NCI-H510A treated with DMSO at 0.1 percent for 48 hours (cell line): Measurements from ENCODE around the gene RAB3A.
"Not testable (repeated sequence)": the region's sequence is repeated elsewhere in the genome, so short reads cannot be mapped to it uniquely, and the experiment has no call there.

Experiments used
- DNase-seq: peaks from one replicate; lab custom pipeline; 2025; lab: John Stamatoyannopoulos, UW

The RAB3A gene

DNA sequence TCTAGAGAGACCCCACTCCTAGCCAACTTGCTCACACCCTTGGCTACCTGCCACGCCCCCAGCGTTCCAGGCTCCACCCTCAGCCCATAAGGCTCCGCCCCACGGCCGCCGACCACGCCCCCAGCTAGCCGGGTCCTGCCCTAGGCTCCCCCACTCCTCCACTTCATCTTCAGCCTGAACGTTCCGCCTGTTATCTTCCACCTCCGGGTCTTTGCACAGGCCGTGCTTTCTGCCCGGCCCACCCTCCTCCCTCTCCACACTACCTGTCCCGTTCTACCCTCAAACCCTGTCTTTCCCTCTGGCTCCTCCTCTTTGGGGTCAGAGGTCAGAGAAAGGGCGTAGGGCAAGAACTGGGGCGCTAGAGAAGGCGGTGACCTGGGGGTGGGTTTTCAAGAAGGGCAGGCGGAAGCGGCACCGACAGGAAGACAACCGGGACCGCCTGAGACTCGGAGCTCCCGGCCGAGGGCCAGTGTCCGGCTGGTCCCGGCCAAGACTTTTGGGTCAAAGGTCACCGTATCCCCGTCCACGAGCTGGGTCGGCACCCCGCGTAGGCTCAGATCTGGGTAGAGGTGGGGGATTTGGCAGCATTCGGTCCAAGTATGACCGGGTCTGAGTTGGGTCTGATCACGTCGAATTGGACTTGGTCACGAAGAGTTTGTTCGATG is 20.1 kb upstream of the RAB3A start:
- DNase-seq = no peak

- no peak for DNase-seq
Observed at GRCh38 chr19:18221815-18222725, 18.2 kb upstream of the RAB3A start.

DNA sequence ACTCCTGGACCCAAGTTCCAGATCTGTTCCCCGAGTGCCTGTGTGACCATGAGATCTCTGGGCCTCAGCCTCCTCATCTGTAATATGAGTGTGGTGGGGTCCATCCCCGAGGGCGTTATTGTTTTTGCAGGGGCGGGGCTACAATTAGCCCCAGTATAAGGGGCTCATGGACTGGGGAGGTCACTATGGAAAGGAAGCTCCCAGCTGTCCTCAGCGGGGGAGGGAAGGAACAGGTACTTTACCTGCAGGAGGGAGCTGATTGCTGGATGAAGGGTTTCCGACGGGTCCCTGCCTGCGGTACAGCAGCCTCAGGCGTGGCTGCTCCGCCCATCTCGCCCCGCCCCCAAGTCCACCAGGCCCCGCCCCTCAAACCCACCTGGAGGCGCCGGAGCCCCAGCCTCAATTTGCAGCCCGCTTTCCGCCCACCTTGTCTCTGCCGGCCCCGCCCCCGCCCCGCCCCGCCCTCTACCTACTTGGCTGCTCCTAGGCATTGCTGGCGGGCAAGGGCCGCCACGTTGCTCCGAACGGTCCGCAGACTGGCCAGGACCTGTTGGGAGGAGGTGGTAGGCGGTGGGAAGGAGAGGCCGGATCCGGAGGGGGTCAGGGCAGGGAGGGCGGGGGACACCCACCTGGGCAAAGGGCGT is 16.9 kb upstream of the RAB3A start:
- DNase-seq = no peak

- DNase-seq = no peak
Observed at GRCh38 chr19:18219911-18220631, 16.2 kb upstream of the RAB3A start.

- DNase-seq = no peak
Observed at GRCh38 chr19:18218600-18218999, 14.8 kb upstream of the RAB3A start.

DNA sequence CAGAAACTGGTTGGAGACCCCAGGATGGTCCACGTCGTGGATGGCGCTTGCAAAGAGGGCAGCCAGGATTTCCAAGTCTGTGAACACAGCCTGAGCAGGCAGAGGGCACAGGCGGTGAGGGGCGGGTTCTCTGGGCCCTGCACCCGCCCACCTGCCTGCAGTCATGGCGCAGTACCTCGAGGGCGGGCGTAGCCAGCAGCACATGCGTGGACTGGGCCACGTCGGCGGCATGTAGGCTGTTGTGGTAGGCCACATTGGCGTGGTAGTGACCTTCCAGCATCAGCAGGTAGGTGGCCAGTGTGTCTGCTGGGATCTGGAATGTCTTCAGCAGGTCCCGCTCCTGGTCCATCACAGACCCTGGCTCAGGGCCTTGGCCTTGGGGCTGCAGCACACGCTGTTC is 14.3 kb upstream of the RAB3A start:
- no peak for DNase-seq

DNA sequence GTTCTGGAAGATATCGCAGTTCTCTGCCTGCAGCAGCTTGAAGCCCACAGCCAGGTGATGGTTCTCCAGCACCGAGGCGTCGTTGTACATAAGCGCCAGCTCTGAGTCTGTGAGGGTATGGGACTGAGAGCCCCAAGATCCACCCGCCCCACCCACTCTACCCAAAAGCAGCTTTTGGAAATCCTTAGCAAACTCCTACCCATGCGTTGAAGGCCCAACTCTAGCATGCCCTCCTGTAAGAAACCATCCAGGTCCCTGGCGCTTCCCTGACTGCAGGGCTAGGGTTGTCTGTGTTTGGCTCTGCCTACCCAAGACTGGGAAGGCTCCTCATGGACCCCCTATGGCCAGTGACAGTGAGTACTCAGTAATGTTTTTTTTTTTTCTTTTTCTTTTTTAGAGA is 12.9 kb upstream of the RAB3A start:
- DNase-seq = no peak

DNA sequence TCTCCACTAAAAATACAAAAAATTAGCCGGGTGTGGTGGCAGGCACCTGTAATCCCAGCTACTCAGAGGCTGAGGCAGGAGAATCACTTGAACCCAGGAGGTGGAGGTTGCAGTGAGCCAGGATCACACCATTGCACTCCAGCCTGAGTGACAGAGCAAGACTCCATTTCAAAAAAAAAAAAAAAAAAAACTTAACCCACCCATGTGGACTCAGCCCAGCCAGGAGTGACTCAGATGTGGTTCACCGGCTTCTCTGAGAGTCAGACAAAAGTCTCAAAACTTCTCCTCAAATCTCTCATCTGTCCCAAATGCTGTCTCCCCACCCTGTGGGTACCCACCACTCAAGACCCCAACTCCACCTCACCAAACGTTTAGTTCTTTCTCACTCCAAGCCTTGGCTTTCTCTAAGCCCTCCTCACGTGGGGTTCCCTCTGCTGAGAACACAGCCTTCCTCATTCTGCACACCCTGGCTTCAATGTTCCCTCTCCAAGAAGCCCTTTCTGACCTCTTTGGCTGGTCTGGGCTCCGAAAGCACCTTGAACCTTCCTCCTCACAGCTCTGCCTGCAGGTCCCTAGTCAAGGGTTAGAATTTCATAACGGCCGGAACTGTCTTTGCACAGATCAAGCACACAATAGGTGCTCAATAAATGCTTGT is 11.1 kb upstream of the RAB3A start:
- DNase-seq = no peak

DNA sequence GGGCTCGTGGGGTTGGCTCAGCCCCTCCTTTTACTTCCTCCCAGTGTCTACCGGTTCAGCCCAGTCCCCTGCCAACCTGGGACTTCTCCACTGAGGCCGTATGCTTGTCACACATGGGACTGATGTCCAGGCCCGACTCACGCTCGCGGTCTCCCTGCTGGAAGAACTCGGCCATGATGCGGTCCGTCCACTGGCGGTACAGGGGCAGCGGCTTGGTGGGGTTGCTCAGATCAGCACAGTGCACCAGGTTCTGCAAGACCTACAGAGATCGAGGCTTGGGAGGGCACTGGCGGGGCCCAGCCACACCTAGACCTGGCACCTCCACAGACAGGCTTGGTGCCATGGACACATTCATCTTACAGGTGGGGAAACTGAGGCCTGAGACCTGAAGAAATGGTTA is 7.8 kb upstream of the RAB3A start:
- DNase-seq = no peak

DNA sequence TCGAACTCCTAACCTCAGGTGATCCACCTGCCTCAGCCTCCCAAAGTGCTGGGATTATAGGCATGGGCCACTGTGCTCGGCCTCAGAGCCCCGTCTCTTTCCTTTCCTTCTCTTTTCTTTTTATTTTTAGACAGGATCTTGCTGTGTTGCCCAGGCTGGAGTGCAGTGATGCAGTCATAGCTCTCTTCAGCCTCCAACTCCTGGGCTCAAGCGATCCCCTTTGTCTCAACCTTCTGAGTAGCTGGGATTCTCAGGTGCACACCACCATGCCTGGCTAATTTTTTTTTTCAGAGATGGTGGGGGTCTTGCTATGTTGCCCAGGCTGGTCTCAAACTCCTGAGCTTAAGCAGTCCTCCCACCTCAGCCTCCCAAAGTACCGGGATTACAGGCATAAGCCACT is 6.1 kb upstream of the RAB3A start:
- not testable (repeated sequence) for DNase-seq

DNA sequence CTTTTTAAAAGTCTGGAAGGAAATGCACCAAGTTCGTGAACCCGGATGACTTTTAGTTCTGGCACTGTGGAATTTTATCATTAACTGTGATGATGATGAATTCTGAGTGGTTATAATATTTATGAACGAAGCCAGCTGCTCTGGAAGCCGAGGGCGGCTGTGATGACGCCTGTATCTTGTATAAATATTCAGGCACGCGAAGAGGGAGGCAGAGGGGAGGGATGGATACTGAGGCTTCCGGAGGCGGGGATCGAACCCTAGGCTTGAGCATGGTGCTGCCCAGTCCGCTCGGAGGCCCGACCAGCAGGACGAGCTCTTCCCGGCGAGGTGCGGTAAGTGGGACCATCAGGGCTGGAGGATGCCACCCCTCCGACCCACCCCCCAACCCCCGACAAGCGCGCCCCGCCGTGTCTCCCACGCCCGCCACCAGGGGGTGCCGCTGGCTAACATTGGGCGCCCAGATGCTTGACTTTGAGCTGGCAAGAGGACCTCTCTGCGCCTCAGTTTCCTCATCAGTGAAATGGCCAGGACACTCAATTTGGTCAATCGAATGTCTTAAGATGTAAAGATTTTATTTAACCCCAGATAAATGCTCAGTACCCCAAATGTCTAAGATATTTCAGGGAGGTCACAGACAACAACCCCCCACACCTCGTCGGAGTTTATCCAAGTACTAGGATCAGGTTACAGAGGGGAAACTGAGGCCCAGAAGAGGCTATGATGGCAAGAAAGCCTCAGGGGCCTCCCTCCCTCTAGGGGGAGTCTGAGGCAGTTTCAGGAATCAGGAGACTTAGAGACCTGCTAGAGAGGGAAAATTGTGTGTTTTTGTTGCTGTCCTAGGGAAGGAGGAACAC is 4.5 kb upstream of the RAB3A start:
- DNase-seq = peak; percentile 8

DNA sequence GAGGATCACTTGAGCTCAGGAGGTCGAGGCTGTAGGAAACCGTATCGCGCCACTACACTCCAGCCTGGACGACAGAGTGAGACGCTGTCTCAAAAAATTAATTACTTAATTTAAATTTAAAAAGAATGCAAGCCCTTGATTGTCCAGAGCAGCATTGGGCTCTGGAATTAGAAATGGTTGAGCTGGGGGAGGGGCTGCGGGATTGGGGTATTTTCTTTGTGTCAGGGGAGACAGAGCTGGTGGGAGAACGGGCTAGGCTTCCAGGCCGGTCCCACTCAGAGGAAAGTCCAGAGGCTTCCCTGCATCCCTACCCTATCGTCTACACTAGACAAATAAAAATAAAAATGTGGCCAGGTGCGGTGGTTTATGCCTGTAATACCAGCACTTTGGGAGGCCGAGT is 2.2 kb upstream of the RAB3A start:
- DNase-seq = no peak

GRCh38 chr19:18205200-18205892 is 1.5 kb upstream of the RAB3A start:
- peak; percentile 53 for DNase-seq

DNA sequence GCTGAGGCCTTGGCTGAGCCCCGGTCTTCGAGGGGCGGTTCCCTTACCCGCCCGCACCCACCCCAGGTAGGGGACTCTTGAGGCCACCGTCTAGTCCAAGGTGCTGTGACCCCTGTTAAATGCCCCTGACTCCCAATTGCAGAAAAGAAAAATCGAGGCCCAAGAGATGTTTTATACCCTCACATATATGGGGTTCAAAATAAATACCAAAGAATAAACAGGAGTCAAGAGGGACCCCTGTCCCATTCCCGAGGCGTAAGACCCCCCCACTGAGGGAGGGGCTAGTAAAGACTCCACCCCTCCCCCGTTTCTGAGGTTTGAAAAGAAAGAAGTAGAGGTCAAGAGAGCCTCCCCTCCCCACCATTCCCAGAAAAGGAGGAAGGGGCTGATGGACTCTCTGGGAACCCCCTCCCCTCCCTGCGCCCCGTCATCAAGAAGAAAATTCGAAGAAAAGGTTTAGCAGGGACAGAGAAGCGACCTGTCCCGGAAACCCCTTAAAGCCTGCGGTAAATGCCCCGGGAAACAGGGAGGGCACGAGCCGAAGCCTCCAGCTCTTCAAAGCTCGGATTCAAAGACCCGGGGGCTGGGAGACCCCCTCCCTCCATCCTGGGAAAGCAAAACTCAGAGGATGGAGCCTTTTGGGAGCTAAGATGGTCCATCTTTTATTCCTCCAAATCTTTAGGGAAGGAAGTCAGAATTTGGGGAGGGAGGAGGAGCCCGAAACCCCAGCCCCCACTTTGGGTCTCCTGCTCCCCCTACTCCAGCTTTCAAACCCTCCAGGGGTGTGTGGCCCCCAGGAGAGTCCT is 755 bp upstream of the RAB3A start:
- DNase-seq = peak; percentile 93

DNA sequence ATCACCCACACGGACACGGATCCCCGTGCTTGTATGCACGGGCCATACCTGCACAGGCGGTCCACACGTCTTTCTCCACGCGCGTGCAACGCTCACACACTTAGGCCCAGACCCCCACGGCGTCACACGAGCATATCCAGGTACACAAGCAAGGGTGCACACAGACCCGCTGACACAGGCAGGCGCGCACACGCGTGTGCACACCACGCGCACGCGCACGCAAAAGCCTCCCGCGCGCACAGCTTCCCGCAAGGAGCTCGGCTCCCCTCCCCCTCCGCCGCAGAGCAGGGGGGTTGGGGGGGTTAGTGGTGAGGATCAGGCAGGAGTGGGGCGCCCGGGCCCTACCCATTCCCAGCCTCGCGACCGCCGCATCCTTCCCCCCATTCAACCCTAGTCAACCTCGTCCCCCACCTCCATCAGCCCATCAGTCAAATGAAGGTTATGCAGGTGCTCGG is 407 bp downstream of the RAB3A start:
- DNase-seq = no peak

DNA sequence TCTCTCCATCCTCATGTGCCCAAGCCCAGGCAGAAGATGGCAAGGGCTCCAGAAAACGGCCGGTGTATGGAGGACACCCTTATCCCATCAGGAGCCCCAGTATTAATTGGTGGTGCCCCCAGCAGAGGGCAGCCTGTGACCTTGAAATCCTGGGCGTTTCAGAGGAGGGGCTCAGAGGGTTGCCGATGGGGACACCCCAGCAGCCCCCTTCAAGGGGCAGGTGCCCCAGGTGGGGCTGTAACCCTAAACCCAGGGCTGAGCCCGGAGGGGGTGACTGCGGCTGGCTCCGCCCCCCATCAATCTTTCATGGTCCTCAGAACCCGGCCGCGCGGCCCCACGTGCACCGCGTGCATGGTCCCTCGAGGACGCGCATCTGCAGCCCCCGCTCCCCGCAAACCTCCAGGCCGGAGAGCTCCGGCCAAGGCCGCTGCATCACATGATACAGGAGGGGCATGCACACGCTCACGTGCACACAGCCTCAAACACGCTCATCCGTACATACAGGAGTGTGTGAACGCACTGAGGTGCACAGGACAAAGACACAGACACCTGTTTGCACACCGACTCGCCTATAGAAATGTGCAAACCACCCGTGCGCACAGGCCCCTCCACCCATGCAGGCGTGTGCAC is 949 bp downstream of the RAB3A start:
- no peak for DNase-seq

DNA sequence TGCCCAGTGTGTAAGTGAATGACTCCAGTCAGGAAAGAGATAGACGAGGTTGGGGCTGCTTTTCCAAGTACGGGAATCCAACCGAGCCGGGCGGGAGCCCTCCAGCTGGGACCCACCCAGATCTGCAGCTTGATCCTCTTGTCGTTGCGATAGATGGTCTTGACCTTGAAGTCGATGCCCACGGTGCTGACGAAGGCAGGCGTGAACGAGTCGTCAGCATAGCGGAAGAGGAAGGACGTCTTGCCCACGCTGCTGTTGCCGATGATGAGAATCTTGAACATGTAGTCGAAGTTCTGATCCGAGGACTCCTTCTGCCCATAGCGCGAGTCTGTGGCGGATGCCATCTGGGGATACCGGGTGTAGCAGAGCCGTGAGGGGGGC is 1.5 kb downstream of the RAB3A start:
- DNase-seq = no peak

DNA sequence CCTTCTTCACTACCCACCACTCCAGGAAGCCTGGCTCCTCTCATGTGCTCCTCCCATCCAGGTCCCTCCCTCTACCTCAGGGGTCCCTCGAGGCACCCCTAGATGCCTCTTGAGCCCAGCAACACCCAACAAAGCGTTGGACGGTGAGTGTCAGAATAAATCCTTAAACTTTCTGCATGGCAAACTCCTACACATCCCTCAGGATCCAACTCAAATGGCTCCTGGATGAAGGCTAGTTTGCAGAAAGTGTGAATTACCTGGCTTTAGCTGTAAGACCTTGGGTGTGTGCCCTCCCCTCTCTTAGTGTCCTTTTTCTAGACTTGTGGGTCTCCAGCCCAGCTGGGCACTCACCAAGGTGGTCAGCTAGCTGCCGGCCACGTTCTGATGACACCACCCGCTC is 5.5 kb downstream of the RAB3A start:
- DNase-seq = no peak

- DNase-seq = no peak
Observed at GRCh38 chr19:18197941-18198340, 5.9 kb downstream of the RAB3A start.
